Omental fat pad (tissue), 4 donors: ENCODE data around the gene OXER1. TPM values are rescaled to one million over a fixed set of nuclear protein-coding genes. Genes with fewer than 3 reads are reported as not detected.

Experiments
- ATAC-seq: fragments of 150-250 bp; one replicate; pipeline ENCODE4 v1.9.1; 2016; ENCODE audit warnings: mild to moderate bottlenecking, moderate library complexity; ENCODE audit not compliant: low FRiP score
- DNase-seq: peaks from one replicate; pipeline ENCODE4 v3.0.0-alpha.2; 2019; ENCODE audit warnings: low spot score
- total RNA-seq, 4 donors: library from RNA; depleted of rRNA; stranded (reverse); fragments of >200 nt; gene quantifications; one replicate each; pipeline ENCODE4 v1.1.0, GENCODE V29; 2016
- TF ChIP-seq, protein P1 (sequence below), 3 donors: fragments of 450-650 bp; IDR thresholded peaks; one replicate each; pipeline ENCODE4 v1.5.1; 2016 to 2017; ENCODE audit warnings: antibody characterized with exemption in 3 of 3, mild to moderate bottlenecking in 3 of 3, moderate library complexity in 2 of 3

The OXER1 gene
- total RNA-seq, 4 donors from 2014 or later, result 0.44 to 0.96 (median 0.65) TPM; not detected in 1

DNA sequence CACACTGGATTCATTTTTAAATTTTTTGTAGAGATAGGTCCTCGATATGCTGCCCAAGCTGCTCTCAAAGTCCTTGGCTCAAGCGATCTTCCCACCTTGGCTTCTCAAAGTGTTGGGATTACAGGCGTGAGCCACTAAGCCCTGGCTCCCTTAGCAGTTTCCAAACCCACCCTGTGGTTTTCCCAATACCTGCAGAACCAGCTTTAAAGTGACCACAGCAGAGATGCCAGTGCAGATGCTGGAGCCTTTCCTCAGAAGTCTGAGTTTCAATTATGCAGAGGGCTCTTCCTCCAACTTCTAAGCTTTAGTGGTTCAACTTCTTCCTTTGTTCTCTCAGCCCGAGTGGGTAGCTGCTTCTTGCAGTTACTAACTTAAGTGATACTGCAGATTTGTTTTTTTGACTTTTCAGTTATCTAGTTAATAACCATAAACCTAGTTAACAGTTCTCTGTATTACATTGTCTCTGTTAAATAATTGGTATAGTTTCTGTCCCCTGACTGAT lies 36.6 kb upstream of the OXER1 start:
- TF ChIP-seq, protein P1, sequence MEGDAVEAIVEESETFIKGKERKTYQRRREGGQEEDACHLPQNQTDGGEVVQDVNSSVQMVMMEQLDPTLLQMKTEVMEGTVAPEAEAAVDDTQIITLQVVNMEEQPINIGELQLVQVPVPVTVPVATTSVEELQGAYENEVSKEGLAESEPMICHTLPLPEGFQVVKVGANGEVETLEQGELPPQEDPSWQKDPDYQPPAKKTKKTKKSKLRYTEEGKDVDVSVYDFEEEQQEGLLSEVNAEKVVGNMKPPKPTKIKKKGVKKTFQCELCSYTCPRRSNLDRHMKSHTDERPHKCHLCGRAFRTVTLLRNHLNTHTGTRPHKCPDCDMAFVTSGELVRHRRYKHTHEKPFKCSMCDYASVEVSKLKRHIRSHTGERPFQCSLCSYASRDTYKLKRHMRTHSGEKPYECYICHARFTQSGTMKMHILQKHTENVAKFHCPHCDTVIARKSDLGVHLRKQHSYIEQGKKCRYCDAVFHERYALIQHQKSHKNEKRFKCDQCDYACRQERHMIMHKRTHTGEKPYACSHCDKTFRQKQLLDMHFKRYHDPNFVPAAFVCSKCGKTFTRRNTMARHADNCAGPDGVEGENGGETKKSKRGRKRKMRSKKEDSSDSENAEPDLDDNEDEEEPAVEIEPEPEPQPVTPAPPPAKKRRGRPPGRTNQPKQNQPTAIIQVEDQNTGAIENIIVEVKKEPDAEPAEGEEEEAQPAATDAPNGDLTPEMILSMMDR (IDR thresholded peaks at IDR 0.05), result no peak
- DNase-seq (no peak), ATAC-seq (no peak)

DNA sequence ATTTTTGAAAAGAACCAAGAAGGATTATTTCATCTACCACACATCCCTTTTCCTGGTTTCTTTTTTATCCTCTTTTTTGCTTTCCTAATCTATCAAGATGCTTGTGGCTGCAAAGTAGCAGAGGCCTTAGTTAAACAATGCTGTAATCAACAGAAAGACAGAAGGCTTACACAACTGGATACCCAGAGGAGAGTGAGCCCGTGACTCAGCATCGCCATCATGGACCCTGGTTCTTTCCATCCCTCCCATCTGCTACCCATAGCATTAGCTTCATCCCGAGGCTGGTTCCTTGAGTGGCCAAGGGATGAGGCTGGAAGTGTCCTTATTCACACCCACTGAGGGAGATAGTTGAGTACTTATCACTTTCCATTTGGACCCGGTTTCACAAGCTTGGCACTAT lies 35.9 kb upstream of the OXER1 start:
- TF ChIP-seq, protein P1 (IDR thresholded peaks at IDR 0.05), result no peak
- ATAC-seq, result no peak

DNA sequence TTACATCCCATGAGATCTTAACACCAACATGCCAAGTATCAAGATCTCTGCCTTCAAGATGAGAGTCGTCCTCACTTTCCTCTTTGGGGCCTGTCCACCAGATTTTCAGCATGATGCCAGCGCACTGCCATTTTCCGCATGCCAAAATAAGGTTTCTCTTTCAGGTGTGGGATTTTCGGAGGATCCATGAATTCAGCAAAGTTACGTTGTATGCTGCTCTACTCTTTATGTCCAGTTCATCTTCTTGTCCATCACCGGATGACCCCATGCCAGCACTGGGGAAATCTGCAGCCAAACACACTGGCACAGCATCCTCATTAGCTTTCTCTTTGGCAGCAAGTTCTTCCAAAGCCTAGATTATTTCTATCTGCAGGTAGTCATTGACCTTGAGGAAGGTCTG lies 33.3 kb upstream of the OXER1 start:
- ATAC-seq (no peak), DNase-seq (no peak)
- TF ChIP-seq, protein P1 (IDR thresholded peaks at IDR 0.05), result no peak

More for the DNA sequence above, 35.9 kb upstream of the OXER1 start:
- DNase-seq, result no peak

DNA sequence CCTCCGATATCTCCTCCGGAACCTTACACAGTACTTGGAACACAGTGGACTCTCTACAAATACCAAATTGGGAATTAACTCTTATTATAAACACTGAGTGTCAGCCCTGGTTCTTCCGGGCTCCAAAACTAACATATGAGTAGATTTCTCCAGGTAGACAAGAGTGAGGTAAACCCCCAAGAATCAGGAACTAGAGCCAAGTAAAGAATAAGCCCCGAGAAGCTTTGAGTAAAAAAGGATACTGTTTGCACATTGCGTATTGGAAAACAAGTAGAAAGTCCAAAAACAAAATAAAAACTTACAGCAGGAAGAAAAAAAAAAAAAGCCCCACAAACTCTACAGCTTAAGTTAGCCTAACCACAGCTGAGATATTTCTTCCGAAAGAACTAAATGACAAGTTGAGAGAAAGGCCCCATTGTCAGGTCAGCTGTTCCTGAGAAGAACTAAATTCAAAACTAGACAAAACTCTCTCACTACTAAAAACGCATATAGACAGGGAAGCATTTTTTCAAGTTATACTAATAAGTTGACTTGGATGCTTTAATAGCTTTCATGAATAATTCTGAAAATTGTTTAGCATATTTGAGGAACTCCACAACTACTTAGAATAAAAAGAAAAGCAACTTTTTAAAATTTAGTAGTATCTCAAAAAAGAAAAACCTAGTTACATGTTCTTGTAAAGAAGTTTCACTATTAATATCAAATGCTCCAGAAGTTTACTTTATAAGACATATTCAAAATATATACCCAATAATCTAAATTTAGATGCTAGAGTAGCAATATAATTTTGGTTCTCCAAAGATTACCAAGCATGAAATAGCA lies 32.7 kb upstream of the OXER1 start:
- no peak for DNase-seq
- TF ChIP-seq, protein P1 (IDR thresholded peaks at IDR 0.05), result no peak
- ATAC-seq, result no peak

DNA sequence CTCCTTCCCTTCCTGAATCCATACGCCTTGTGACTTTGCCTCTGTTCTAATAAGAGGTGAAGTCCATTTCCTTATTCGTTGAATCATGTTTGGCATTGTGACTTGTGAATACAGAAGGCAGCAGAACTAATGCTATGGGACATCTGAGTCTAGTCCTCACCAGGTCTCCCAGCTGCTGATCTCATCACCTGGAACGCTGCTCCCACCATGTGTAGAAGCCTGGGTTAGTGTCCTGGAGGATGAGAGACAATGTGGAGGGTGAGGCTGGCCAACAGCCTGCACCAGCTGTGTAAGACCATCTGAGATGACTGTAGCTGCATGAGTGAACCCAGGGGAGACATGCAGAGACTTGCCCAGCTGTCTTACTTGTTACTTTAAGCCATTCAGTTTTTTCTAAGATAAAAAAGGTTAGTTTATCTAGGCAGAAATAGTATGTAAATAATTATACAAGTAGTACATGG lies 31.9 kb upstream of the OXER1 start:
- DNase-seq, result no peak
- ATAC-seq, result no peak
- TF ChIP-seq, protein P1 (IDR thresholded peaks at IDR 0.05), result no peak

DNA sequence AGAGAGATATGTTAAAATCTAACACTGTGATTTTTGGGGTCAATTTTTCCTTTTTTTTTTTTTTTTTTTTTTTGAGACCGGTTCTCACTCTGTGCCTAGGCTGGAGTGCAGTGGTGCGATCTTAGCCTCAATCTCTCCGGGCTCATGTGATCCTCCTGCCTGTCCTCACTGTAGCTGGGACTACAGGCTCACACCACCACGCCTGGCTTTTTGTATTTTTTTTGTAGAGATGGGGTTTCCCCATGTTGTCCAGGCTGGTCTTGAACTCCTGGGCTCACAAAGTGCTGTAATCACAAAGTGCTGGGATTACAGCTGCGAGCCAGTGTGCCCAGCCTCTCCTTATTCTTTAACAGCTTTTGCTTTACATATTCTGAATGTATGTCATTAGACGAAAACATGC lies 31.3 kb upstream of the OXER1 start:
- ATAC-seq, result no peak
- TF ChIP-seq, protein P1 (IDR thresholded peaks at IDR 0.05), result no peak

More for the DNA sequence above, 31.3 kb upstream of the OXER1 start:
- DNase-seq, result no peak
